NCI-H187 (cell line): ENCODE results near the gene PIGL.

Source experiments
- DNase-seq, 2 experiments: peaks; one replicate each; lab custom pipeline; 2025; lab: John Stamatoyannopoulos, UW

Gene PIGL

GRCh38 chr17:16353317-16354174, 136.5 kb downstream of the PIGL start, which contains the start of gene CENPV:
CENPV (minus strand) TSS chr17:16353469; CDS start chr17:16353436, 33 bp downstream.
- peak in 1 of 2 experiments; percentile 1 for DNase-seq

DNA sequence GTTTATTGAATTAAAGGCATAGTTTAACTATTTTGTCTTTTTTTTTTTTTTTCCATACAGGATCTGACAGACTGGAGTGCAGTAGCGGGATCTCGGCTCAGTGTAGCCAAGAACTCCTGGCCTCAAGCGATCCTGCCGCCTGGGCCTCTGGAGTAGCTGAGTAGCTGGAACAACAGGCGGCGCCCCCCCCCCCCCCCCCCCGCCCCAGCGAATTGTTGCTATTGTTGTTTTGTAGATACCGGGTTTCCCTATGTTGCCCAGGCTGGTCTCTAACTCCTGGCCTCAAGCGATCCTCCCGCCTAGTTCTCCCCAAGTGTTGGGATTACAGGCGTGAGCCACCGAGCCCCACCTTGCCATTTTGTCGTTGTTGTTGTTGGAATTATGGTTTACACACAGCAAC, 137.6 kb downstream of the PIGL start:
- no peak for DNase-seq

DNA sequence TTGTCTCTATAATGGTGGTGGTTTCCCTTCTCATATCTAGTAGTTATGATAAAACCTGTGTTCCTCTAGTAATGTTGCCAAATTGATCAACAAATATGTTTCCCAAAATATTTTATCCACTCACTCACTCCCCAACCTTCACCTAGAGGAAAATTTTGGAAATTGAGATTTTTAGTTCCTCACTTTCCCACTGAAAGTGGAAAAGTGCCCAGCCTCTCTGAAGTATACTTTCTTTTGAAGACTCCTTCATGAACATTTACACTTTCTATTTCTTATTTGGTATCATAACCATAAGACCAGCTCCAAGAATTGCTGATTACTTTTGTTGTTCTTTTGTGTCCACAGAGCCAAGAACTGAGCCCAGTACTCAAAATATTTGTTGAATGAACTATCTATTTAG, 141.4 kb downstream of the PIGL start:
- DNase-seq: no peak

GRCh38 chr17:16361874-16362273, 144.9 kb downstream of the PIGL start:
- no peak for DNase-seq

DNA sequence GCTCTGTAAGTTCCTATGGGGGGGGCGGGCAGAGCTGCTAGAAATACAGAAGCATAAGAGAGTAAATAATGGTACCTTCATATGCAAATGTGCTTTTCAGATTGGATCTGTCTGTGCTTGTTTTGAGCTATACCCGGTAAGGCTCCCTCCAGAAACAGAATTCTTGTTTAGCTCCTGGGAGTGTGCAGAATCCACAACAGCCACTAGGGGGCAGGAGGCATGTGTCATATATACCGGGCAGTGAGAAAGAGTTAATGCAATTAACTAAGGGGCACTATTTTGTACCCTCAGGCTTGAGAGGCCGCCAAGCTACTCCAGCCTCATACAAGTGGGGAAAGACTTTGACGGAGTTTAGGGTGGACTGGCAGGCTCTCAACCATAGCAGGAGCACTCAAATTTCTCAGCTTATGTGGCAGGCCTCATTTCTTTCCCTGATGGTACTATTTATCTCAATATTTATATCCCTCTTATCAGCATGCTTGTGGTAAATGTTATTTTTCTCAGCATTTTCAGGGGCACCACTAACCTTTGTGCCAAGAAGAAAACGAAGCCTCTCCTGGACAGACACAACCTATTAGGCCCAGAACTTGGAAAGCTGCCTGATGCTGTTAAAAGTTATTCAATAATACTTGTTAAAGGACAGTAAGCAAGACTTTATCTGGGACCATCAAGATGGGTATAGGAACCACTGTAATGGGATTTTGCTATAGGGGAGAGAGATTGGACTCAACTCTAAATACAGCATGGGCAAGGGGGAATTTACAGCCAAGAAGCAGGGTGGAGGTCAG, 146.9 kb downstream of the PIGL start:
- peak in 1 of 2 experiments; percentile 33 for DNase-seq

DNA sequence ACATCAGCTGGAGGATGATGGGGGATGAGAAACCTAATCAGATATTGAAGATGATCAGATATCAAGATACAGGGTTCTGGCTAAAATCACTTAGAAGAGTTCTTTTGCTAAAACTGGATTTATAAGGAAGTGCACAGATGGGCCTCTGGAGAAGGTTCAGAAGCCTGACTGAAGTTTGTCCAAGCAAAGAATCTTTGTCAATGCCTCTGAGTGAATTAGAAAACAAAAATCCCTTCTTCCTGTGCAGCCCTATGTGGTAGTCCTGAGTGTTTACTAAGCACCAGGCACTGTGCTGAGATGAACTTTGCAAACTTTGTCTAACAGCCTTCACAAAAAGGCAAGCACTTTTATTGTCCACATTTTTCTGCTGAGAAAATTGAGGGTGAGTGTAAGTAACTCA, 147.6 kb downstream of the PIGL start:
- DNase-seq: no peak

DNA sequence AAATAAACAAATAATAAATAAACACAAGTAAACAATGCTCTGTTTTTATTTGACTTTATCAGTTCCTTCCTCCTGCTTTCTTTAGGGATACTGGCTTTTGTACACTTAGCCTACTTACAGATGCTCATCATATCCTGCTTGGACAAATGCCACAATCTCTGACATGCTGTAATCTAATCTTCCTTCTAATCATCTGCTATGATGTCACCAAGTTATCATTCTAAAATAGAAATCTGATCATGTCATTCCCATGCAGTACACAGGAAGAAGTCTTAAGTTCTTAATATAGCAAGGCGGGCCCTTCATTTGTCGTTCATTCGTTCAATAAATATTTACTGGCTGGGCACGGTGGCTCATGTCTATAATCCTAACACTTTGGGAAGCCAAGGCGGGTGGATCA, 154.7 kb downstream of the PIGL start:
- DNase-seq: no peak

- no peak for DNase-seq
These were observed 157.3 kb downstream of the PIGL start for GRCh38 chr17:16374146-16374938.
